ENCODE measurements around the gene PPP1R1C. TPM values are rescaled to one million over a fixed set of nuclear protein-coding genes. Genes with fewer than 3 reads are reported as not detected.

PPP1R1C gene
- total RNA-seq, 2 donors from 2014 or later, result 2.8 to 6.1 TPM

DNA sequence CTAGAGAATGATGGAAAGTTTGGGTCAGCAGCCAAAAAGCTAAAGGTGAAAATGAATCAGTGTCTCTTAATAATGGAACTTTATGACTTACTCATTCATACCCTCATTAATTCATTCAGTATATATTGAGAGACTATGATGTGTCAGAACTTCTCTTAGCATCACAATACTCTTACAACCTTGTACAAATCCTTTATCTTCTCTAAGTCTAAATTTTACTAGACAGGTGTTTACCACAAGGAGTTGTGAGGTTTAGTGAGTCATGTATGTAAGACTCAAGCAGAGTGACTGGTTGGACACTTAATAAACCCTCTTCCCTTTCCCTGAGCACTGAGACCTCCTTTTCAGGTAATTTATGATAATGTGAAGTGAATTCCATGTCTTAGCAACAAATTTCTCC lies 129.6 kb downstream of the PPP1R1C start:
- H3K27me3 ChIP-seq (ENCODE audit: control insufficient read depth, insufficient read depth, low read length, poor library complexity, severe bottlenecking), result no peaks in the 10 kb centered on the region
- H3K36me3 ChIP-seq (ENCODE audit: control insufficient read depth, insufficient read depth, low read length), result no peaks in the 10 kb centered on the region
- H3K9ac ChIP-seq (ENCODE audit: extremely low read depth, low read length, poor library complexity, severe bottlenecking), result no peak overlapping the region
- H3K4me1 ChIP-seq (ENCODE audit: control insufficient read depth, insufficient read depth, low read length), result no peaks in the 10 kb centered on the region
- Mint-ChIP-seq H3K27me3 (ENCODE audit: insufficient read depth) (no peaks in the 10 kb centered on the region), H3K4me3 (no peak overlapping the region), H3K27ac (no peak overlapping the region), H3K9me3 (peaks cover 1% of the 10 kb centered on the region), H3K4me1 (no peaks in the 10 kb centered on the region), H3K36me3 (ENCODE audit: low read depth) (no peaks in the 10 kb centered on the region)
- no peak overlapping the region for H3K4me3 ChIP-seq (ENCODE audit: low read length)
- TF ChIP-seq, protein P1, sequence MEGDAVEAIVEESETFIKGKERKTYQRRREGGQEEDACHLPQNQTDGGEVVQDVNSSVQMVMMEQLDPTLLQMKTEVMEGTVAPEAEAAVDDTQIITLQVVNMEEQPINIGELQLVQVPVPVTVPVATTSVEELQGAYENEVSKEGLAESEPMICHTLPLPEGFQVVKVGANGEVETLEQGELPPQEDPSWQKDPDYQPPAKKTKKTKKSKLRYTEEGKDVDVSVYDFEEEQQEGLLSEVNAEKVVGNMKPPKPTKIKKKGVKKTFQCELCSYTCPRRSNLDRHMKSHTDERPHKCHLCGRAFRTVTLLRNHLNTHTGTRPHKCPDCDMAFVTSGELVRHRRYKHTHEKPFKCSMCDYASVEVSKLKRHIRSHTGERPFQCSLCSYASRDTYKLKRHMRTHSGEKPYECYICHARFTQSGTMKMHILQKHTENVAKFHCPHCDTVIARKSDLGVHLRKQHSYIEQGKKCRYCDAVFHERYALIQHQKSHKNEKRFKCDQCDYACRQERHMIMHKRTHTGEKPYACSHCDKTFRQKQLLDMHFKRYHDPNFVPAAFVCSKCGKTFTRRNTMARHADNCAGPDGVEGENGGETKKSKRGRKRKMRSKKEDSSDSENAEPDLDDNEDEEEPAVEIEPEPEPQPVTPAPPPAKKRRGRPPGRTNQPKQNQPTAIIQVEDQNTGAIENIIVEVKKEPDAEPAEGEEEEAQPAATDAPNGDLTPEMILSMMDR (conservative IDR thresholded peaks at IDR 0.05), result no peak
- no peaks in the 10 kb centered on the region for H3K9me3 ChIP-seq (ENCODE audit: control insufficient read depth, low read length)
- no peak for DNase-seq
- H3K27ac ChIP-seq (ENCODE audit: low read depth, low read length), result no peak overlapping the region

- peaks cover 1% of the 10 kb centered on the region for H3K9me3 Mint-ChIP-seq
- Histone ChIP-seq H3K9me3 (ENCODE audit: control insufficient read depth, low read length) (no peaks in the 10 kb centered on the region), H3K4me3 (ENCODE audit: low read length) (no peak overlapping the region), H3K36me3 (ENCODE audit: control insufficient read depth, insufficient read depth, low read length) (no peaks in the 10 kb centered on the region), H3K27ac (ENCODE audit: low read depth, low read length) (no peak overlapping the region), H3K9ac (ENCODE audit: extremely low read depth, low read length, poor library complexity, severe bottlenecking) (no peak overlapping the region), H3K27me3 (ENCODE audit: control insufficient read depth, insufficient read depth, low read length, poor library complexity, severe bottlenecking) (no peaks in the 10 kb centered on the region), H3K4me1 (ENCODE audit: control insufficient read depth, insufficient read depth, low read length) (no peaks in the 10 kb centered on the region)
- TF ChIP-seq, protein P1 (conservative IDR thresholded peaks at IDR 0.05), result no peak
- no peak overlapping the region for H3K27ac Mint-ChIP-seq
- no peak overlapping the region for H3K4me3 Mint-ChIP-seq
- H3K36me3 Mint-ChIP-seq (ENCODE audit: low read depth), result no peaks in the 10 kb centered on the region
- no peaks in the 10 kb centered on the region for H3K27me3 Mint-ChIP-seq (ENCODE audit: insufficient read depth)
- H3K4me1 Mint-ChIP-seq, result peaks cover 4% of the 10 kb centered on the region
- no peak for DNase-seq
- 95% methylated on average over 2 of the region's 2 CpGs; no CpG with 5 or more reads in 1 of the 2 experiments for WGBS, 2 experiments (ENCODE audit: insufficient coverage in 1 of 2, insufficient read length in 1 of 2)
Measured at GRCh38 chr2:182116774-182117173, 131.1 kb downstream of the PPP1R1C start.

GRCh38 chr2:182117196-182117595 lies 131.5 kb downstream of the PPP1R1C start:
- 89 to 100% methylated on average over 1 of the region's 1 CpG for WGBS, 2 experiments (ENCODE audit: insufficient coverage in 1 of 2, insufficient read length in 1 of 2)
- no peak for DNase-seq
- Histone ChIP-seq H3K36me3 (ENCODE audit: control insufficient read depth, insufficient read depth, low read length) (no peaks in the 10 kb centered on the region), H3K27ac (ENCODE audit: low read depth, low read length) (no peak overlapping the region), H3K4me3 (ENCODE audit: low read length) (no peak overlapping the region), H3K4me1 (ENCODE audit: control insufficient read depth, insufficient read depth, low read length) (no peaks in the 10 kb centered on the region), H3K27me3 (ENCODE audit: control insufficient read depth, insufficient read depth, low read length, poor library complexity, severe bottlenecking) (no peaks in the 10 kb centered on the region), H3K9me3 (ENCODE audit: control insufficient read depth, low read length) (no peaks in the 10 kb centered on the region), H3K9ac (ENCODE audit: extremely low read depth, low read length, poor library complexity, severe bottlenecking) (no peak overlapping the region)
- H3K27ac Mint-ChIP-seq, result no peak overlapping the region
- peaks cover 4% of the 10 kb centered on the region for H3K4me1 Mint-ChIP-seq
- H3K4me3 Mint-ChIP-seq, result no peak overlapping the region
- H3K36me3 Mint-ChIP-seq (ENCODE audit: low read depth), result no peaks in the 10 kb centered on the region
- TF ChIP-seq, protein P1 (conservative IDR thresholded peaks at IDR 0.05), result no peak
- H3K9me3 Mint-ChIP-seq, result peaks cover 1% of the 10 kb centered on the region
- no peaks in the 10 kb centered on the region for H3K27me3 Mint-ChIP-seq (ENCODE audit: insufficient read depth)
